ENCODE results near the gene PCDHB15.

PCDHB15 gene

DNA sequence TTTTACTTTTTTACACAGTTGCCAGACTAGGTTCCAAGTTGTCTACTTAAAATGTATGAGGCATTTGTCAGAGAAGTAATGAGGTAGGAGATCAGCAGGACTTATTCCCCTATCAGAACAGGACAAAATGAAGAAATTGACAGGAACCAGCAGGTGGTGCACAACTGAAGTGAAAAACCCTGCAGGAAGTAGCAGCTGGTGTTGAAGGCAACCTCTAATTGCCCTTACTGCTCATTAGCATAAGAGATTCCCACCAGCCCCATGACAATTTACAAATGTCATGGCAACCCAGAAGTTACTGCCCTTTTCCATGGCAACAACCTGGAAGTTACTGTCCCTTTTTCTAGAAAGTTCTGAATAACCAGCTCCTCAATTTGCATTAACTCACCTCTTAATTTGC lies 5.4 kb downstream of the PCDHB15 start:
- DNase-seq, result no peak

DNA sequence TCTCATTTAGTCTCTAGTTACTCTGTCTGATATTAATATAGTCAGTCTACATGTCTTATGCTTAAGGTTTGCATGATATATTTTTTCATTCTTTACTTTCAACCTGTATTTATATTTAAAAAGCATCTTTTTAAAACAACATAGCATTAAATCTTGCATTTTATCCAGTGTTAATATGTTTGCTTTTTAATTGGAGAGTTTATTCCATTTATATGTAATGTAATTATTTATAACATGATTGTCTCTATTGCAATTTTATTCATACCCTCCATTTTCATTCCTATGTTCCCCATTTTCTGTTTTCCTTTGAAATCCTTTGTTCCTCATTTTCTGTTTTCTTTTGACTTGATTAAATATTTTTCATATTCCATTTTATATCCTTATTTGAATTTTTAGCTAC lies 13.3 kb downstream of the PCDHB15 start:
- no peak for DNase-seq

DNA sequence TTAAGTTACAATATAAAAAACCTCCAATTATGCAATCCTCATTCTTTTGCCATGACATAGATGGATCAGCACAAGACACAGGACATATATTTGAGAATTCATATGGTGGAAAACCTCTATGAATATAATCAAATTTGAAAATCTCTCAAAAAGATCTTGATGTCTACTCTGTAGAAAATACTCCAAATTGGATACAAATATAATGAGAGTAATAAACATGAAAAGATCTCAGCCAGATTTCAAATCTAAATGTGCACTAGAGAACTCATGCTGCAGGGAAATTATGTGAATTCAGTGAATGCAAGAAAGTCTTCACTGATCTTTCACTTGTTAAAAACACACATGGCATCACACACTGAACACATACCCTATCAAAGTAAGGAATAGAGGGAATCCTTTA lies 13.8 kb downstream of the PCDHB15 start:
- DNase-seq, result no peak

DNA sequence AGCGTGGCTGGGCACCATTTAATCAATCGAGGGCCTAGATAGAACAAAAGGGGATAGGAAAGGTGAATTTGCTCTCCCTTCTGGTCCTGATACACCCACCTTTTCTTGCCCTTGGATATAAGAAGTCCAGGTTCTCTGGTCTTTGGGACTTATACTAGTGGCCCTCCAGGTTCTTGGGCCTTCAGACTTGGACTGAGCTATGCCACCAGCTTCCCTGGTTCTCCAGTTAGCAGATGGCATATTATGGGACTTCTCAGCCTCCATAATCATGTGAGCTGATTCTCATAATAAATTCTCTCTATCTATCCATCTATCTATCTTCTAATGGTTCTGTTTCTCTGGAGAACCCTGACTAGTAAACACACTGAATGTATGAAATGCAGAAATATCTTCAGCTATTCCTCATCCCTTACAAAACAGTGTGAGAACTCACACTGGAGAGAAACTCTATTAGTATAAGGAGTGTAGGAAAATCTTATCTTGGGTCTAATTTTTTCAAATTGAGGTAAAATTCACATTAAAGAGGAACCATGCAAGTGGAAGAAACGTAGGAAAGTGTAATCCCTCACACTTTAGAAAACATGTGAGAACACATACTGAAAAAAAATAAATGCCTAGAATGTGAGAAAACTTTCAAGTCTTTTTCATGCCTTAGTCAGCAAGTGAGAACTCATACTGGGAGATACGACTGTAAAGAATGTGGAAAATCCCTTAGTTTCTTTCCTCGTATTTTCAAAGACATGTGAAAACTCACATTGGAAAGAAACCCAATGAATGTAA lies 15.5 kb downstream of the PCDHB15 start:
- DNase-seq, result no peak

DNA sequence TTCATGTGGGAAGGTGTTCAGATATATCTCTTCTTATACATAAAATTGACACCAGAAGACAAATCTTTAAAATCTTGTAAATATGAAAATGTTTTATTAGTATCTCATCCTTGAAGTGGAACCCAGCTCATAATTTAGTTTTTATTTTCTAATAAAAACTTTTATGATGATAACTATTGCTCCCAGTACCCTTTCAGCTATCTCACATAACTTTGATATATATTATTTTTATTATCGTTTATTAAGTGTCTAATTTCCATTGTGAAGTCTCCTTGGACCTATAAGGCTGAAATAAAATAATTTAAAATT lies 16.0 kb downstream of the PCDHB15 start:
- no peak for DNase-seq

DNA sequence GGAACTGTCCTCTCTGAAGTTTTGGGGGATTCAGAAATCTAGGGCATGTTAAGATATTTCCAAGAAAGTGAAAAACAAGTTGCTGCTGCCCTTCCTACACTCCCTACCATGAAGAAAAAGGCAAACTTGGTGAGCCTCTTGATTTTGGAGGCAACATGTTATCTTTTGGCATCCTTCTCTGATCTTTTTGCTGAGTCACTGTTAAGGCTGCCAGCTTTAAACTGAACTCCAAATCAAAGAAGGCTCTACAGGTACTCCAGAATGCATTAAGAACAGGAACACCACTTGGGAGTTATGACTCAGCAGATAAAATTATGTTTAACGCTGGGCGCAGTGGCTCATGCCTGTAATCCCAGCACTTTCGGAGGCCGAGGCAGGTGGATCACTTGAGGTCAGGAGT lies 24.0 kb downstream of the PCDHB15 start:
- no peak for DNase-seq

DNA sequence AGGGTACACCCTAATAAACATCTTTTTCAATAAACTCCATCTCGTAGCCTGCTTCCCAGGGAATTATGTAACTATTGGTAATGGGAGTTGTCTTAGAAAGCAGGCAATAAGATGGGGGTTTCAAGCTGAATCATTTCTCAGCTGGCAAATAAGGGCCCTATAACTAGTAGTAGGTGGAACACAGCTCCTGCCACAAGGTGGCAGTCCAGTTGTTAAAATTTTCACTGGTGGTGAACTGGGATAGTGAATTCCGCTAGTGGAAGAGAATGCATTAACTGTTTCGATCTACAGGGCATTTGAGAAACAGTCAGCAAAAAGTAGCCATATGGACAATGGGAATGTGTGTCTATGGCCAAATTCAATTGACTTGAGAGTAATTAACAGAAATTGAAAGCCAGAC lies 27.7 kb downstream of the PCDHB15 start:
- DNase-seq, result no peak

DNA sequence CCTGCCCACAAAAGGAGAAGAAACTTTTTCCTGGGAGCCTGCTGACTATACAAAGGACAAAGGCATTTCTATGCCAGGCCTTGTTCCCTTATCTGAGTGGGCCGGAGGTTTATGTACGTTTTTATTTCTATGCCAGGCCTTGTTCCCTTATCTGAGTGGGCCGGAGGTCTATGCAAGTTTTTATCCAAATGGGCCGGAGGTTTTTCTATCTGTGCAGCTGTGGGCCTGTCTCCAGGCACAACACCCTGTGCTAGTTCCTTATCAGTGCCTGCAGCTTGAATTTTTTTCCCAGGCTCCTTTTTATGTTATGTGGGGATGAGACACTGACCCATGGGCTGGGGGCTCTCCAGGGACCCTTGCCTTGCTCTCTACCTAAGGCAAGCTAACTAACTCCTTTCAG lies 53.2 kb downstream of the PCDHB15 start:
- no peak for DNase-seq
